Esophagus mucosa (tissue), 1 donor: Measurements from ENCODE around the gene MYMK. TPM values are rescaled to one million over a fixed set of nuclear protein-coding genes. Genes with fewer than 3 reads are reported as not detected.

Experiments used
- ATAC-seq: fragments of 200-7000 bp; cut with Tn5 transposase; one replicate; pipeline ENCODE4 v1.9.1; 2020
- total RNA-seq: library from RNA; stranded (reverse); gene quantifications from one replicate; pipeline ENCODE4 v1.2.4, GENCODE V29; 2023
- donor health status: DM: yes; HTN: yes; CAD: no.

Gene MYMK
- total RNA-seq, 1 donor from 2014 or later = not detected

DNA sequence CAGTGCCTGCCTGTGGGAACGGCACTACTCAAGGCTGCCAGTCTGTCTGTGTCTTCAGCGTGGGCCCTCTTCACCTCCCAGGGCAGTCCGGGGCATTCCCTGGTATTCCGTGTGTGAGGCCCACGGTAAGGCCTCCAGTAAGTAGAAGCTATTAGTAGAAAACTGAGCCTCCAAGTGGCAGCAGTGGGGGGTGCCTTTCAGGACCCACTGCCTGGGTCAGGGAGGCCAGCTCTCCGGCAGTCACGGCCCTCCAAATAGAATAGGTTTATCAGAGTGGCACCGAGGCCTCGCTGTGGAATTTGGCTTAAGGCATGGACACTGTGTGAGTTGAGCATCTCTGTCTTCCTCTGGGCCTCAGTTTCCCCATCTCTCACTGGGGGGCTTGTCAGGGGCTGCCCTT, 32.8 kb upstream of the MYMK start:
- ATAC-seq = no peak

DNA sequence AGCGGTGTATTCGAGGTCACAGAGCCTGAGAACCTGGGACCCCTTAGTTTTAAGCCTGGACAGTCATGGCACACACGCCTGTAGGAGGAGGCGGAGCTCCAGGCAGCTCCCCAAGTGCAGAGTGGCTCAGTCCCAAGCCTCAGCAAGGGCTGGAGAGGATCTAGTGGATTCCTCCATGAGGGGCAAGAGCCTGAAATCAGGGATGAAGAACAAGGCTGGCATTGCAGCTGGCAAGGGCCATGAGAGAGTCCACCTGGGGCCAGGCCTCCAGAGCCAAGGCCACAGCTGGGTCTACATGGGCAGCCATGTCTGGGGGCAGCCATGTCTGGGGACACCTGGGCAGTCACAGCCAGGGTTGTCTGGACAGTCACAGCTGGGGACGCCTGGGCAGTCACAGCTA, 31.6 kb upstream of the MYMK start:
- ATAC-seq = no peak

DNA sequence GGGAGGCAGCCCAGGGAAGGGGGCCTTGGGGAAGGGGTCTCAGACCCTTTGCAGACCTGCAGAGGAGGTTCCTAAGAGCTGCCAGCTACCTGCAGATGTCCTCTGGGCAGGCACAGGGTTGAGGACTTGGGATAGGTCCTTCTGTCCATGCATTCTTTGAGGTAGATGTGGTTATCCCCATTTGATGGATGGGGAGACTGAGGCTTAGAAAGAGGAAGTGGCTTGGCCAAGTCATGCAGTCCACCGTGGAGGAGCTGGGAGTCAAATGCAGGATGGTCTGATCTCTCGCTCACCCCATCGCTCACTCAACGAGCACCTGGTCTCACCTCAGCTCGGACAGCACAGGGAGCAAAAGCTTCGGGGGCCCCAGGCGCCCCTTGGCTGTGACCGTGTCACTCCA, 30.0 kb upstream of the MYMK start:
- no peak for ATAC-seq

DNA sequence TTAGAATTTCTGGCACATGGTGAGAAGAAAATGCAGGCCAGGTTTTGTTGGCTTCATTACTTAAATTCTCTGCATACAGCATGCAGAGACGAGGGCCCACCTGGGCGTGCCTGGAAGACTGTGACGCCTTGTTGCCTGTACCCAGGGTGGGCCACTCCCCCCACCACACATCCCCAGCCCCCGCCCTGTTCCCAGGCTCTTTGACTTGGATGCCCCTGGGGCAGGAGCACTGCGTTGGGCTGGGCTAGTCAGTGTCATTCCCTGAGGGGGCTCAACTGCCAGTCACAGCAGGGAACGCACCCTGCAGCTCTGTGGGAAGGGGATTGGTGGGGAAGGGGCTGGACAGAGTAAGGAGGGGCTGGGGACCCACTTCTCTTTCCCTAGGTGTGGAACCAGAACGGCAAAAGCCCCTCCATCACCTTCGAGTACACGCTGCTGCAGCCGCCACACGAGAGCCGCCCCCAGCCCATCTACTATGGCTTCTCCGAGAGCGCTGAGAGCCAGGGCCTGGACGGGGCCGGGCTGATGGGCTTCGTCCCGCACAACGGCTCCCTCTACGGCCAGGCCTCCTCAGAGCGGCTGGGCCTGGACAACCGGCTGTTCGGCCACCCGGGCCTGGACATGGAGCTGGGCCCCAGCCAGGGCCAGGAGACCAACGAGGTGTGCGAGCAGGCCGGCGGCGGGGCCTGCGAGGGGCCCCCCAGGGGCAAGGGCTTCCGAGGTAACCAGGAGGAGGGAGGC, 29.4 kb upstream of the MYMK start:
- ATAC-seq = no peak

DNA sequence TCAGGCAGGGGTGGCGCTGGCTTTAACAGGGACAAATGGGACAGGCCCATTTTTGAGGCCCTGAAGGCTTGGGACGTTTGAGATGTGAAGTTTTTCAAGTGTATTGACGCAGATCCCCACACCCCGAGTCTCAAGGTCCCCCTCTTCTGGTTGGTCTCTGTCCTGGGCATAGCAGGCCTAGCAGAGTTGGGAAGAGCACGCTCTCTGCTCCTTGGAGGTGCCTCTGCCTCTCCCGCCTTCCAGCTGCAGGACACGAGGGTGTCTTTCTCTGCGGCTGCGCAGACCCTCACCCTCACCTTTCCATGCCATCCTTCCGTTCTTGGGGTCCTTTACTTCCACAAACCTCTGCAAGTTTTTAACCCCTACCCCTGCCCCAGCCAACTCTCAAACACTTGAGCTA, 28.4 kb upstream of the MYMK start:
- no peak for ATAC-seq

DNA sequence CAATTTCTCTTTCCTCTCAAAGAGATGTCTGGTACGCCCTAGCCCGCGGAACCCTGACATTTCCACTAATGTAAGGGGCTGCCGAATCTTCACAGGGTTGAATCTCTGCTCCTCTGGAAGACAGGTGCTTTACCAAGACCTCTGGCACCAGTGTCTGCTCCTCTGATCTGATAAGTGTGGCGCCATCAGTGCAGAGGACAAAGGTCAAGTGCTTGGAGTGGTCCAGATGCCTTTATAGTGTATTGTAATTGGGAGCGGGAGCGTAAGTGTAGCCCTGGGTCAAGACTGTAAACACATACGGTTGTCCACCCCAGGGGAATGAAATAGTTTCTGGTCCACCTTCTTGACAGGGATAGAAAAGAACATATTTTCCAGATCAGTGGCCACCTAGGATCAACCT, 27.5 kb upstream of the MYMK start:
- ATAC-seq = no peak

DNA sequence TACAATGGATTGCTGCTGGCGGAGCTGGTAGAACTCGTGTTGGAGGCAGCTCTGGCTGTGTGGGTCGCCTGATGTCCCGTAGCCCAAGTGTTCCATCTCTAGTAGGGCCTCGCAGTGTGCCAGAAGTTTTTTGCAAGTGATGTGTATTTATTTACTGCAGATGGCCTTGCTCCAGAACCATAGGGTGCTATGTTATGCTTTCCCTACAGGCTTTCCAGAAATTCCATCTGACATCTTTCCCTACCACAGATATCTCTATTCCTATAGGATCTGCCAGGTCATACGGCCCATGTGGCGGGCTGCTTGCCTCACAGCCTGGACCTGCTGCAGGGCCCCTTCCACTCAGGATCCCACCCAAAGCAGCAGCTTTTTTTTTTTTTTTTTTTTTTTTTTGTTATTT, 26.7 kb upstream of the MYMK start:
- no peak for ATAC-seq

DNA sequence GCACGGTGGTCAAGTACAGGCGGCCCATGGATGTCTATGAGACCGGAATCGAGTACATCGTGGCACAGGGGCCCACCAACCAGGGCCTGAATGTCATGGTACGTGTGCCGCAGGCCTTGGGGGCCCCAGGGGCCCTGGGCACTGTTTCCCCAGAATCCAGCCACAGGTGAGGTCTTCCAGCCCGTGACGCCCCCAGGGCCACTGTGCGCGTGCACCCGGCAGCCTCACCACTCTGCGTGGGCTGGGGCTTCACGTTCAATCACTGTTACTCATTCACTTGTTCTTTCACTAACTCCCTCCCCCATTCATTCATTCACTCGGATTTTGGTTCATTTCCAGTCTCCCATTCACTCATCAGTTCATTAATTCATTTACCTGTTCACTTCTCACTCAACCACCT, 22.4 kb upstream of the MYMK start:
- no peak for ATAC-seq

DNA sequence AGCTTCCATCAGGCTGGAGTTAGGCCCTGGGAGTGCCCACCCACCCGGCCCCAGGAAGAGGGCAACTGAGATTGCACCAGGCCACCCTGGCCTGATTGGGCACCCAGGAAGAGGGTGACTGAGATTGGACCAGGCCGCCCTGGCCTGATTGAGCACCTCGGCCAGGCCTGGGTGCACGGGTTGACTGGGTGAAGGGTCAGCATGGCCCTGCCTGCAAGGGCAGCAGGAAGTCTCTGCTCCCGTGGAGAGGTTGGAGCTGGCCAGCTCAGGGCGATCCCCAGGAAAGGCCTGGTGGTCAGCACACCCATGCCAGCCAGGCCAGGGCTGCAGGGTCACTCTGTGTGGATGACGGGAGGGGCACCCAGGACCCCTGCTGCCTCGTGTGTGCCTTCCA, 21.5 kb upstream of the MYMK start:
- ATAC-seq = no peak

DNA sequence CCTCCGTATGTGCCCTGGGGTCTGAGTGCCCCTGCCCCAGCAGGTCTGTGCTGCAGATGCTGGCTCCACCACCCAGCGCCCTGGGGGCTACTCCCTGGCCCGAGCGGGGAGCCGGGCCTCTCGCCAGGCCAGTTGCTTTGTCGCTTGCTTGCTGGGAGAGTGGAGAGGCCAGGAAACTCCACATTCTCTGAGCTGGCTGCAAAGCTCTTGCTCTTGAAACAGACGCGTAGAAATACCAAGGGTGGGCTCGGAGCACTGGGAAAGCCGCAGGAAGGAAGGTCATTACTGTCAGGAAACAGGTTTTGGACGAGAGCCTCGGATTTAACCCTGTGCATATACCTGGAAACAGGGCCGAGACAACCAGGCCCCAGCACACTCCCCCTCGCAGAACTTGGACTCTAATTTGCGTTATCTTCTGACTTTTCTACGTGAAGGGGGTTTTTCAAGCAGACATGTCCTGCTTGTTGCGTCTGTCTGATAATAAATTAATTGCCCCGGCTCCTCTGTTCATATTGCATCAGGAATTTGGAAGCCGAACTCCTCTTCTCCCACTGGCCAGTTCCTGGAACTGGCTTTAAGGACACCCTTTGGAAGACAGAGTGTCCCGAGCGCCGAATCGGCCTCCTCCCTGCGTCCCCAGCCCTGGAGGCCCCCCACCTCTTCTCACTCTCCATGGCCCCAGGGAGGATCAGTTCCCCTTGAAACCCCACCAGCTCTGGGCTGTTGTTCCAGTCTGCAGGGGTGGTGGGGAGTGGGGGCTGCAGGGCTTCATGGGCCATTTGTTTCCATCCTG, 20.9 kb upstream of the MYMK start:
- ATAC-seq = no peak

DNA sequence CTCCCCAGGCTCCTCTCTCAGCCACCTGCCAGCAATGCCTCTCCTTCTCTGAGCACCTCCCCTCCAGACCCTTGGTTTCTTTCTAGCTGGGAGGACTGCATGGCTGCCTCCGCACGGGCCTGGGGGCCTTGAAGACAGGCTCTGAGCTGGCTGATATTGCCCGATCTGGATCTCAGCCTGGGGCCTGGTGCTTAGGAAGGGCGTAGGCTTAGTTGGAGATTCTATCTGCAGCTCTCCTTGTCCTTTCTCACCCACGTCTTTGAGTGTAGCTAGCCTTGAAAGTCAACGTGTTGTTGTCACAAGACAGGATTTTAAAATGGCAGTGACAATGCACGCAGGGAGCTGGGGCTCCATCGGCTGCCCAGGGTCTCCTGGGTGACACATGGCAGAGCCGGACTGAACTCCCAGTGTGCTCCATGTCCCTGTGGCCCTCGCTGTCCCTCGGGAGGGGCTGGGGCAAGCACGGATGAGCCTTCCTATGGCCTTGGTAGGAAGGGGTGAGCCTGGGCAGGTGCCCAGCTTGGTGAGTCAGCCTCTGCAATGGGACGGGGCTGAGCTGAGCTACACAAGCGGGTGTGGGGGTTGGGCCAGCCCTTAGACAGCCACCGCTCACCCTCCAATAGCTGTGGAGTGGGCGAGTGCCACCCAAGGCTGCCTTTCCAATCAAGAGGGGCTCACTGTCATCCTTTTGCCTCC, 19.2 kb upstream of the MYMK start:
- ATAC-seq = peak; percentile 24

DNA sequence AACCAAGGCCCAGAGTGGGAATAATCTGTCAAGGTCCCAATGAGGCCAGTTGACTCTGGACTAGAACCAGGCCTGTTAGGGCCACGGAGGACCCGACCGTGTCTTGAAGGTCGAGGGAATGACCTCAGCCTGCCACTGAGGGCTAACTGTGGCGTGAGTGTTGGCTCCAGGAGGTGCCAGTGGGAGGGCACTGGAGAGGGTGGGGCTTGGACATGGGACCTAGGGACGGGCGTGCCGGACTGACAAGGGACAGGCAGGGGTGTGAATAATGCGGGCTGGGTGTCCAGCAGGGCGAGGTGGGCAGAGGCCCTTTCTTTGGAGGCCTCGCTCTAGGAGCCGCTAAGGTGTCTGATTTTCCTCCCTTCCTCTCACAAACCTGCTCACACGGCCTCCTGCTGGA, 17.2 kb upstream of the MYMK start:
- no peak for ATAC-seq

DNA sequence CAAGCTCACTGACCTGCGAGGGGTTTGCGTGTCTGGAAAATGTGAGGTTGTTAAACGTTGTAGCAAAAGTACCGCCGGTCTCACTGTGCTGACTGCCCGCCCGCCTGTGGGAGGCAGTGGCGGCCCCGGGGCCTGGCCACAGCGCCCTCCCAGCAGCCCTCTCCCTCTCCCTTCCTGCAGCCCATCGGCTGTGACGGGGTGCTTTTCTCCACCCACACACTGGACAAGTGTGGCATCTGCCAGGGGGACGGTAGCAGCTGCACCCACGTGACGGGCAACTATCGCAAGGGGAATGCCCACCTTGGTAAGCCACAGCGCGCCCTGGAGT, 15.9 kb upstream of the MYMK start:
- ATAC-seq = no peak

DNA sequence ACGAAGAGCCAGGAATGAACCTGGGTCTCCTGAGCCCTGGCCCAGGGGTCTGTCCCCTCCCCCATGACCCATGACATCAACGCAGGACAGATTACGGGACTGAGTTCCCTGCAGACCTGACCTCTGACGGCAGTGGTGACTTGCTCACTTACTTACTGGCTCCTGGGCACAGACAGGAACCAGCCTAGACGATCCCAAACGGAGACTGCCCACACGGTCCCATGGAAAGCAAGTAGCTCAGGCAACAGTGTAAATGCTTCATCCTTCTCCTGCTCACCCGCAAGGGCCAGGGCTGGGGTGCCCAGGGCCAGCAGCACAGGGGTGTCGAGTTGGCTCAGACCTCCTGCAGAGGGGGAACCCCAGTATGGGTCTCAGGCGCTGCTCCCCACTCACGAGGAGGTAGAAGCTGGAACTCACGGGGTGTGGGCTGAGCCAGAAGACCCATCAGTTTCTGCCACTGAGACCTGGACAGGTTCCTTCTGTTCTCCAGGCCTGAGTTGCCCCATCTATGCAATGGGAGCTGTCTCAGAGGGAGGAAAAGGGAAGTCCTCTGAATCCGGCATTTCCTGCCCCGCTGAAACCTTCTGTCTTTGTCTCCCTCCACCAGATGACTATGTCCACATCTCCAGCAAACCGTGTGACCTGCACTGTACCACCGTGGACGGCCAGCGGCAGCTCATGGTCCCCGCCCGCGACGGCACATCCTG, 15.4 kb upstream of the MYMK start:
- no peak for ATAC-seq

DNA sequence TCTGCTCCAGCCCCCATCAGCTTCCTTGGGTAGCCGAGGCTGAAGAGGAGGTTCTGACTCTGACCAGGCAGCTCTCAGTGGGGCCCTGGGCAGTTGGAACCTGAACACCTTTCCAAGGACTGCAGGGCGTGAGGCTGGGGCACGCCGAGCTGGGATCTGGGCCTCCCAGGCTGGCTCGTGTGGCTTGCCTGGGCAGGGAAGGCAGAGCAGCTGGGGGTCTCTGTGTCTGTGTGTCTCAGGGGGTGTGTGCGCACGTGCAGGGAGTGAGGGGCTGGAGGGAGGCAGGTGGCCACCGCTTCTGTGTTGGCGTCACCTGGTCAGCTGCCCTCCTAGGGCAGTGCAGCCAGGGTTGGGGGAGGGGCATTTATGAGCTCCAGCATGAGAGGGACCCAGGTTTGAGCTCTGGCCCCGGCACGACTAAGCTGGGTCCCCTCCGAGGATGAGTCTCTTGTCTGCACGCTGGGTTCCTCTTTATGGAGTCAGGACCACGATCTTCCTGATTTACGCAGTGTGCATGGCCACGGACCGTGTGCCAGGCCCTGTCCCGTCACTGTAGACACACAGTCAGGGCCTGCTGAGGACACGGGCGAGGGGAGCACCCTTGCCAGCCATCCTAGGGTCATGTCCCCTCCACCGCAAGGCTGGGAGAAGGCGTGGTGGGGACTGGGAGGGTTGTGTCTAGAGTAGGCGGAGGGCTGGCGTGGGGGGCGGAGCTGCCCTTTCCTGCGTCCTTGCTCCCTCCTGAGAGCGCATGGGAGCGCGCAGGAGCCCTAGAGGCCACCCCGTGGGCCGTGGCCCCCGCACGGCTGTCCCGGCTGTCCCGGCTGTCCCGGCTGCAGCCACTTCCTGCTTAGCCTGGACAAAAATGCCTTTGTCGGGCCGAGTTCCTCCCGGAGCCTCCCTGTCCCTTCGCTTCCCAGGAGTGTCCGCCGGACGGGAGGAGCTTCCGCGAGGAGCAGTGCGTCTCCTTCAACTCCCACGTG, 14.4 kb upstream of the MYMK start:
- ATAC-seq = peak; percentile 46

DNA sequence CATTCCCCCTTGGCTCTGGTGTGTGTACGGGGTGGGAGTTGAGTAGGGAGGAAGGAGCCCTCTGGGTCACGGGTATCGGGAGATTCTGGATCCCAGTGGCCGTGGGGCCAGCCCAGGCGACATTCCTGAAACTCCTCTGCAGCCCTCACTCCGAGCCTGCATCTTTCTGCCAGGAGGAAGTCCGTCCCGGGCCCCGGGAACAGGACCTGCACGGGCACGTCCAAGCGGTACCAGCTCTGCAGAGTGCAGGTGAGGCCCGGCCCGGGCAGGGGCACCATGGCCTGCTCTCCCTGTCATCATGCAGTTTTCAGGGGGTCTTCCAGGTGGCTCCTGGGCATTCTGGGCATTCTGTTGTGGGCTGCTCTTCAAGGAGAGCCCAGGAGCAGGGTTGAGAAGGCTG, 13.4 kb upstream of the MYMK start:
- no peak for ATAC-seq

DNA sequence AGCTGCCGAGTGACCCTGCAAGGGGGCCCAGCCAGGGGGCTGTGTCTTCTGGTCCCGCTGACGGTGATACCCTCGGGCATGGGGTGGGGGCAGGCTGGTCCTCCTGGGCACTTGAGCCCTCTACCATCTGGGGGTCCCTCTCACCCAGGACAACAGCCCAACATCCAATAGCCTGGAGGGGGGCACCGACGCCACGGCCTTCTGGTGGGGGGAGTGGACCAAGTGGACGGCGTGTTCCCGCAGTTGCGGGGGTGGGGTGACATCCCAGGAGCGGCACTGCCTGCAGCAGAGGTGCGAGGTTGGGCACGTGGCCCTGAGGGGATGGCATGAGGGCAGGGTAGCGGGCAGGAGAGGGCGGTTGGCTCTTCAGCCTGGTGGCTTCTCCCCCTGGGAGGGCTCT, 12.5 kb upstream of the MYMK start:
- no peak for ATAC-seq

DNA sequence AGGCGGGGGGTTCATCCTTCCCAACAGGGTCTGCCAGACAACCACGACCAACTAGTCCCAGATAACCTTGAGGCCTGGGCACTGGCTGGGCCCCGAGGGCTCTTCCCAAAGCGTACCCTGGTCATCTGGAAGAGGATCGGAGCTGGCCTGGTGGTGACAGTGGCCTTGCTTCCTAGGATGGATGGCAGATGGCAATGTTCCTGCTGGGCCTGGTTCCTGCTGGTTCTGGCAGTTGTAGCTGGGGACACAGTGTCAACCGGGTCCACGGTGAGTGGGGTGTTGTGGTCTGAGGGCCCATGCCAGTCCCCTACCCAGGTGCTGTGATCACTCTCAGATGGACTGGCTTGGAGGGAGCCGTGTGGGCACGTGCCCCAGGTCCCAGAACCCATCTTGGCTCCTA, 11.8 kb upstream of the MYMK start:
- ATAC-seq = no peak

DNA sequence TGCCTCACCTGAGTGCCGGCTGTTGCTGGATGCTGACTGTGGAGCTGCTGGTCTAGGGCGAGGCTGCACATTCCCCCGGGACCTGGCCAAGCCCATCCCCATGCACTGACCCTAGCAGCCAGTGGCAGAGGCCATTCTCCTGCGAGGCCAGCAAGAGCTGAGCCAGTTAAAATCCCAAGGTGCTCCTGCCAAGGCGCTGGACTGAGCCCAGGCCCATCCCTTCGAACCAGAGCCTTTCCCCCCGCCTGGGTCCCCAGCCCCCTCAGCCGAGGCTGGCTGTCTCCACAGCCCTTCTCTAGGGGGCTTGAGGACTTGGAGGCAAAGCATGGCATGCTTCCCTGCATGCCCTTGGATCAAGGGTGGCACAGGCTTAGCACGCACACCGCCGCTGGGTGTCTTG, 11.3 kb upstream of the MYMK start:
- ATAC-seq = no peak

DNA sequence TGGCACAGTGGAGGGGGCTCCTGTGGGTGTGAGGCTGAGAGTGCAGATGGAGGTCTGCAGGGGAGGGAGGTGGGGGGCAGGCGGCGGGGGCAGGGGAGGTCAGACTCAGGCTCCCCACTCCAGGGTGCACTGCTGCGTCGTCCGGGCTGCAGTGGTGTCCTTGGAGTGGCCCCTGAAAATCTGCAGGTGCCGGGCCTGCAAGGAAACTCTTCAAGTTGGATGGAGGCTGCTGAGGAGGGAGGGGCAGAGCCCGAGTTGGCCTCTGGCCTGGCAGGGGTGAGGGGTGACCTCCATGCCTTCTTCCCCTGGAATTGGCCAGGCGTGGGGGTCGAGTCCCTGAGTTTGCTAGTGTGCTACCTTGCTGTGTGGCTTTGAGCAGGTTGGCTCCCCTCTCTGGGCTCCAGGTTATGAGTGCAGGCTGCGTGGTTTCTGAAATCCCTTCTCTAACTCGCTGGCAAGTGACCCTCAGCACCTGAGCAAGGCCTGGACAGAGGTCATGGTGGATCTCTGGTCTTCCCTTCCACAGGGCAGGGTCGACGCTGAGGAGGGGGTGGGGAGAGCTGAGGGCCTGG, 10.6 kb upstream of the MYMK start:
- no peak for ATAC-seq
